ENCODE data around the gene GOLT1B.

Gene GOLT1B

DNA sequence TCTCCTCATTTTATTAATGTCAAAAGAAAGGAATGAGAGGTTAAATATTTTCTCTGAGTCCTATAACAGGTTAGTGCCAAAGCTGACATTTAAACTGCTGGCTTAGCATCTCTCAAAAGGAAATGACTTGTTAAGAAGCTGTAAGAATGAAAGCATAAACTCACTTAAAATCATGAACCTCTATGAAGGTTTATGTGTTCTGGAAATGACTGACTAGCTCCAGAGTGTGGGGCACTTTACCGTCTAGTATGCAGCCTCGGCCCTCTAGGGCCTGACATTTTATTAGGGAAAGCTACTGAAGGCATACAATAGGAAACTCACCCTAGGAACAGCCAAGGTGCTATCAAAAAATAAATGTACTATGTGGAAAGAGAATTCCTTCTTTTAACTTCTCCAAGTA, 59.6 kb downstream of the GOLT1B start:
- FAIRE-seq: no peak
- no peak for DNase-seq (ENCODE audit: insufficient read length, low spot score)

- DNase-seq (ENCODE audit: insufficient read length, low spot score) (no peak), FAIRE-seq (no peak)
Observed at GRCh38 chr12:21562859-21563258, 61.3 kb downstream of the GOLT1B start.

GRCh38 chr12:21566223-21566906, 64.8 kb downstream of the GOLT1B start:
- FAIRE-seq (no peak), DNase-seq (ENCODE audit: insufficient read length, low spot score) (no peak)

DNA sequence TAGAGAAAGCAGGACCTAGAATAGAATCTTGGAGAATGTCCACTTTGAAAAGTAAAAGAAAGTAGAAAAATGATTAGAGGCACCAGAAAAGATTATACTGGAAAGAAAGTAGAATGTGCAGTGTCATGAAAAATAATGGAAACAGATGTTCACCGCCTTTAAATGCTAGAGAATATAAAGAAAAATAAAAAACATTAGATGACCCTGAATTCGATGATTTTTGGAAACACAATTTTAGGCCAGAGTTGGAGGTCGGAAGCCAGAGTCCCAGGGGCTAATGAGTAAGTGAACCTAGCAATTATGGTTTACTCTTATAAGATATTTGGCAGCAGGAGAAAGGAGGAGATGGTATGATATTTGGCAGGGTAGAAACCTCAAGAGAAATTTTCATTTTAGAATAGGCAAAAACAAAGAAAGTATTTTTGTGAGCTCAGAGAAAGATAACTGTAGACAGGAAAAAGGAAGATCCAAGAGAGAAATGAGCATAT, 65.4 kb downstream of the GOLT1B start:
- no peak for DNase-seq (ENCODE audit: insufficient read length, low spot score)
- FAIRE-seq: no peak
